Prostate gland (tissue), 2 donors: ENCODE data around the gene VPS52. TPM values are rescaled to one million over a fixed set of nuclear protein-coding genes. Genes with fewer than 3 reads are reported as not detected.

Source experiments
- DNase-seq: peaks from one replicate; pipeline ENCODE4 v3.0.0-alpha.2; 2019; ENCODE audit warnings: low spot score
- H3K27ac ChIP-seq, 2 donors: fragments of 200-600 bp; sonication (generic); 2 replicates each; pipeline ENCODE4 v1.5.1; 2017 to 2019
- H3K27me3 ChIP-seq: fragments of 200-600 bp; sonication (generic); replicated peaks from 2 replicates; pipeline ENCODE4 v1.5.1; 2019; ENCODE audit not compliant: insufficient read depth
- H3K36me3 ChIP-seq, 2 donors: fragments of 200-600 bp; sonication (generic); 1 replicate in 1 of 2; 2 replicates in 1 of 2; pipeline versions ENCODE4 v1.5.1 to v1.8.1; 2017 to 2019
- H3K4me1 ChIP-seq: fragments of 200-600 bp; sonication (generic); replicated peaks from 2 replicates; pipeline ENCODE4 v1.5.1; 2019
- H3K4me3 ChIP-seq, 2 donors: fragments of 200-600 bp; sonication (generic); 2 replicates each; pipeline ENCODE4 v1.5.1; 2017 to 2019
- H3K9me3 ChIP-seq: fragments of 200-600 bp; sonication (generic); 2 replicates; pipeline ENCODE4 v1.5.1; 2017
- POLR2A ChIP-seq: fragments of 450-650 bp; IDR thresholded peaks from one replicate; pipeline ENCODE4 v1.6.1; 2016; ENCODE audit warnings: antibody characterized with exemption, mild to moderate bottlenecking
- POLR2AphosphoS5 ChIP-seq: sonication (generic); formaldehyde crosslinking; IDR thresholded peaks from one replicate; pipeline ENCODE4 v1.6.1; 2017; ENCODE audit warnings: antibody characterized with exemption
- WGBS: methylation state at CpG from one replicate; pipeline ENCODE4 v1.1.5; 2018; 5-methylcytosine and 5-hydroxymethylcytosine counted together
- intact Hi-C: fragments of 100-400 bp; cut with DNase I; formaldehyde crosslinking; loops from one replicate; pipeline ENCODE4 v1.14.2; 2022
- total RNA-seq, 2 donors: library from RNA; depleted of rRNA; stranded (reverse); fragments of >200 nt; gene quantifications; one replicate each; pipeline ENCODE4 v1.1.0, GENCODE V29; 2016
- TF ChIP-seq, protein P1 (sequence below), 4 experiments: fragments of 200-600 bp in 2 of 4; fragments of 450-650 bp in 2 of 4; sonication (generic) in 2 of 4; IDR thresholded peaks; 1 replicate in 3 of 4; 2 replicates in 1 of 4; pipeline ENCODE4 v1.5.1; 2016 to 2019; ENCODE audit warnings: antibody characterized with exemption in 4 of 4, mild to moderate bottlenecking in 2 of 4, moderate library complexity in 2 of 4

Gene VPS52
- total RNA-seq, 2 donors from 2014 or later = 42.2 to 55.0 TPM

DNA sequence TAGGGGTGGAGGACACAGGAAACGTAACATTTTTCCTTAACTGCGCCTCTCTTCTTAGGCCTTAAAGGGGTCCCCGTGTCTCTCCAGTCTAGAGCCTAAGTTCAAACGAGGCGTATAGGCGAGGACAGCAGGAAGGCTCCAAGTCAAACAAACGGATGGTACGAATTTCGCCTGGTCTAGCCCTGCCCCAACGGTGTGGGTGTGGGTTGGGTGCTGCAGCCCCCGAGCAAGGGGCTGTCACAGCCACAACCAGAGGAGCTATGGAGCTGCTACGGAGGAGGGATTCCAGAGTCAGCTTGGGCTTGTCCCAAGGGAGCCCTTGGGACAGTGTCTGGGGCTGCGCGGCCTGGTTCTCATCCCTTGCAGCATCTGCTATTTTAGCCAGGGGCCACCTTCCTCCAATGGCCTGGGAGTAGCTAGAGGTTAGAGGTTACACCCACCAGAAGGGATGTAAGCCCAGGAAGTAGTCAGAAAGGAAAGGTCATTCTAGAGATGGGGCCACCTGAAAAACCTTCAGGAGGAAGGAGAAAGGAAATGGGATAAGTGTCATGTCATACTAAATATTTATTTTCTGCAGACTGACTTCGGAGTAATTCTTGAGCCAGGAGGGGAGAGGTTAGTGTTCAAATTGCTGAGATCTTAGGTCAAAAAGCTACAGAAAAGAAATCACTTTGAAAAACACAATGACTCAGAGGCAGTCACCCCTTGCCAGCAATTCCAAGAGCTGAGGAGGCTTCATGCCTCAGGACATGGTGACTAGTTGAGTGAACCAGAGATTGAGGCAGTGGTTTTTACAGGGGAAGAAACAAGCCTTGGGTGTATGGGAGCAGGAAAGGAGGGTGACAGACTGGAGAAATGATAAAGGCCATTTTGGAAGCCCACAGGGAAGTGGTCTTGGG is 21.7 kb downstream of the VPS52 start:
- H3K4me3 ChIP-seq = peak overlapping the region; percentile 41 to 44
- no peaks in the 10 kb centered on the region for H3K36me3 ChIP-seq
- TF ChIP-seq POLR2AphosphoS5 (no peak), POLR2A (no peak)
- TF ChIP-seq, protein P1, sequence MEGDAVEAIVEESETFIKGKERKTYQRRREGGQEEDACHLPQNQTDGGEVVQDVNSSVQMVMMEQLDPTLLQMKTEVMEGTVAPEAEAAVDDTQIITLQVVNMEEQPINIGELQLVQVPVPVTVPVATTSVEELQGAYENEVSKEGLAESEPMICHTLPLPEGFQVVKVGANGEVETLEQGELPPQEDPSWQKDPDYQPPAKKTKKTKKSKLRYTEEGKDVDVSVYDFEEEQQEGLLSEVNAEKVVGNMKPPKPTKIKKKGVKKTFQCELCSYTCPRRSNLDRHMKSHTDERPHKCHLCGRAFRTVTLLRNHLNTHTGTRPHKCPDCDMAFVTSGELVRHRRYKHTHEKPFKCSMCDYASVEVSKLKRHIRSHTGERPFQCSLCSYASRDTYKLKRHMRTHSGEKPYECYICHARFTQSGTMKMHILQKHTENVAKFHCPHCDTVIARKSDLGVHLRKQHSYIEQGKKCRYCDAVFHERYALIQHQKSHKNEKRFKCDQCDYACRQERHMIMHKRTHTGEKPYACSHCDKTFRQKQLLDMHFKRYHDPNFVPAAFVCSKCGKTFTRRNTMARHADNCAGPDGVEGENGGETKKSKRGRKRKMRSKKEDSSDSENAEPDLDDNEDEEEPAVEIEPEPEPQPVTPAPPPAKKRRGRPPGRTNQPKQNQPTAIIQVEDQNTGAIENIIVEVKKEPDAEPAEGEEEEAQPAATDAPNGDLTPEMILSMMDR (IDR thresholded peaks at IDR 0.05) = no peak
- intact Hi-C loops = loop anchor here (2.0 to 10.0 kb wide), 3 partner anchors 49 to 235 kb away; partner anchors contain the start of genes RXRB and SLC39A7
- H3K27me3 ChIP-seq = no peaks in the 10 kb centered on the region
- DNase-seq = no peak
- WGBS = 10% methylated on average over 15 of the region's 15 CpGs
- no peaks in the 10 kb centered on the region for H3K4me1 ChIP-seq
- no peaks in the 10 kb centered on the region for H3K9me3 ChIP-seq
- peak overlapping the region; percentile 88 to 91 for H3K27ac ChIP-seq

DNA sequence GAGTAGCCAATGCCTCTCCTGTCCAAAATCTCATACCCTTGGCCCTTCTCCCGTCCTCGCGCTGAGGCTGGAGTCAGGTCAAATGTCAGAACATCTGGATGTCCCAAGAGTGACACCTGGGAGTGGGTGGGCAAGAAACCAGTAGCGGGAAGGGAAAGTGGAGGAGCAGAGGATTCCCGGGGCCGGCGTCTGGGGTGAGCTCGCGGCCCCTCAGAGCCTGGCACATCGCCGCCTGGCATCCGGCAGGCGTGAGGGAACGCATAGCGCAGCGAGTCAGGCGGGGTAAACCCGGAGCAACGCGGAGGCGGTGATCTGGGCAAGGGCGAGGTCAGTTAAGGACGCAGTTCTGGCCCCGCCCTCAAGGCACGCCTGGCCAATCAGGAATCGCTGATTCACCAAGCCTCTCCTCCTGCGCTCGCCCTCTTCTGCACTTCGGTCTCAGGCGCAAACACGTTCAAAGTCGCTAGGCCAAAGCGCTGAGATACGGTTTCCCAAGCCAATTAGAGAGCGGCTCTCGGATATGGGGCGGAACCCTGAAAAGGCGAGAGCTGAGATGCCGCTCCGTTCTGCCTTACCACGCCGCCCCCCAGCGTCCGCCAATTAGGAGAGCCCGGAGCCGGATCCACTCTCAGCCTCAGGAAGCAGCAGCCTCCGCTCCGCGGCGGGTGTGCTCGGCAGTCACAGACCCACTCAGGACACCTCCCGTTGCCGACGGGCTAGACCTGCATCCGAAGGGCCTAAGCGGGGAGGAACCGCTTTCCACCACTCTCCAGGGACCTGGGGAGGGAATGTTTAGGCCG is 22.5 kb downstream of the VPS52 start:
- 1% methylated on average over 39 of the region's 58 CpGs for WGBS
- intact Hi-C loops = loop anchor here (1.0 to 10.0 kb wide), 4 partner anchors 48 to 234 kb away; partner anchors contain the start of genes RXRB and SLC39A7

DNA sequence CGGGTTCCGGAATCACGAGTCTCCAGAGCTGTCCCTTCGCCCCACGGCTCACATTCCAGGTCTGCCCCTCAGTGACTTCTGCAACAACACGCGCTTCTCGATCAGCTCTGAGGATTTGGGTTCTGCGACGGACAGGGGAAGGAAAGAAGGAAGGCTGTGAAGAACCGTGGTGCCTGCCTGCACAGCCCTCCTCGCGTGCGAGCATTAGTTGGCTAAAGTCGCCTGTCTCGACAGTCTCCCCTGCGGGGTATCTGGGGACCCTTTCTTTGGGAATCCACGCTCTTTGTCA is 23.1 kb downstream of the VPS52 start:
- peak overlapping the region; percentile 41 to 44 for H3K4me3 ChIP-seq
- H3K4me1 ChIP-seq = no peaks in the 10 kb centered on the region
- WGBS = 0% methylated on average over 18 of the region's 18 CpGs
- intact Hi-C loops = loop anchor here (1.0 to 10.0 kb wide), 4 partner anchors 48 to 234 kb away; partner anchors contain the start of genes RXRB and SLC39A7
- H3K27me3 ChIP-seq = no peaks in the 10 kb centered on the region
- peak overlapping the region; percentile 88 to 91 for H3K27ac ChIP-seq
- no peaks in the 10 kb centered on the region for H3K9me3 ChIP-seq
- no peak for DNase-seq
- TF ChIP-seq, protein P1 (IDR thresholded peaks at IDR 0.05) = no peak
- no peak for TF ChIP-seq POLR2AphosphoS5
- TF ChIP-seq POLR2A = no peak
- H3K36me3 ChIP-seq = no peaks in the 10 kb centered on the region

More for the DNA sequence above, 22.5 kb downstream of the VPS52 start:
- Histone ChIP-seq H3K4me1 (no peaks in the 10 kb centered on the region), H3K27me3 (no peaks in the 10 kb centered on the region), H3K4me3 (peak overlapping the region; percentile 41 to 44), H3K27ac (peak overlapping the region; percentile 88 to 91), H3K9me3 (no peaks in the 10 kb centered on the region), H3K36me3 (no peaks in the 10 kb centered on the region)
- TF ChIP-seq POLR2AphosphoS5 = peak; percentile 98
- TF ChIP-seq POLR2A = peak; percentile 78
- TF ChIP-seq, protein P1 (IDR thresholded peaks at IDR 0.05) = peak in 2 of 4 experiments; percentile 31 to 56
- DNase-seq = peak; percentile 98

DNA sequence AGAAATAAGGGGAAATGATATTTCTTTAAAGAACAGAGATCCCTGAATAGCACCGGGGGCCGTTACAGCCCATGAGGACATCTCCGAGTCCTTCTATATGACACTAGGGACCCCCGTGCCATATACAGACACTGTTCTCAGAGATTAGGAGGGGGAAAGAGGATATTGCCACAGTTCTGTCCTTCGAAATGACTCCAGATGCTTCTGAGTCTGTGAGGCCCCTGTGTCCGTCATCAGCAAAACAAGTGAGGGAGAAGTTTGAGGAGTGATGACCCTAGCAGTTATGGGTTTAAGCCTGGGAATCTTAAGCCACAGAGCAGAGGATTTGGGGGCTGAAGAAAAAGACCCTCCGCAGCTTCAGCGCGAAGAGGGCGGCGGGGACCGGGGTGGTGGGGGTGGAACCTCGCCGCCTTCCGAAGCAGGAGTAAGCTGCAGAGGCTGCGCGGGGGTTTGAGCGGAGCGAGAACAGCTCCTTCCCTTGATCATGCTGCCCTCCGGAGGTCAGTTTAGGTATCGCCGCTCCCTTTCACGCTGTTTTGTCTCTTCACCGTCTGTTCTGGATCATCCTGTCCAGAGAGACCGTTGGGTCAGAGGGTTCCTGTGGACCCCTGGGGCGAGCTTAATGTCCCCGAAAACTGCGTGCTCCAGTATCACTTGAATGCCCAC is 23.6 kb downstream of the VPS52 start:
- DNase-seq = peak; percentile 88
- no peaks in the 10 kb centered on the region for H3K36me3 ChIP-seq
- no peaks in the 10 kb centered on the region for H3K9me3 ChIP-seq
- H3K27me3 ChIP-seq = no peaks in the 10 kb centered on the region
- peak overlapping the region; percentile 41 to 44 for H3K4me3 ChIP-seq
- no peaks in the 10 kb centered on the region for H3K4me1 ChIP-seq
- WGBS = 1% methylated on average over 28 of the region's 28 CpGs
- H3K27ac ChIP-seq = peak overlapping the region; percentile 88 to 91
- TF ChIP-seq, protein P1 (IDR thresholded peaks at IDR 0.05) = peak; percentile 89 to 98 (median 94)
- TF ChIP-seq POLR2AphosphoS5 = peak; percentile 71
- no peak for TF ChIP-seq POLR2A
- intact Hi-C loops = loop anchor here (1.0 to 10.0 kb wide), 4 partner anchors 47 to 233 kb away; partner anchors contain the start of genes RXRB and SLC39A7
